ENCODE data around the gene FBXL13.
A peak's percentile ranks its signal among the peaks of the same experiment; 100 is the strongest.
"Not testable (repeated sequence)": the region's sequence is repeated elsewhere in the genome, so short reads cannot be mapped to it uniquely, and the experiment has no call there.

The FBXL13 gene

DNA sequence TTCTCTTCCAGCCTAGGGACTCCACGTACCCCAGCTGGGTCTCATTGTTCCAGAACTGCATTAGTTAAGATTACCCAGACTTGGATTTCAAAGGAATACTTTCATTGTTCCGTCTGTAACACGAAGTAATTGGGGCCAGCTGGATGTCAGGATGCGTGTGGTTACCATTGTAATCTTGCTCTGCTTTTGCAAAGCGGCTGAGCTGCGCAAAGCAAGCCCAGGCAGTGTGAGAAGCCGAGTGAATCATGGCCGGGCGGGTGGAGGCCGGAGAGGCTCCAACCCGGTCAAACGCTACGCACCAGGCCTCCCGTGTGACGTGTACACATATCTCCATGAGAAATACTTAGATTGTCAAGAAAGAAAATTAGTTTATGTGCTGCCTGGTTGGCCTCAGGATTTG is 140.8 kb downstream of the FBXL13 start:
- peak; percentile 84 for FAIRE-seq

DNA sequence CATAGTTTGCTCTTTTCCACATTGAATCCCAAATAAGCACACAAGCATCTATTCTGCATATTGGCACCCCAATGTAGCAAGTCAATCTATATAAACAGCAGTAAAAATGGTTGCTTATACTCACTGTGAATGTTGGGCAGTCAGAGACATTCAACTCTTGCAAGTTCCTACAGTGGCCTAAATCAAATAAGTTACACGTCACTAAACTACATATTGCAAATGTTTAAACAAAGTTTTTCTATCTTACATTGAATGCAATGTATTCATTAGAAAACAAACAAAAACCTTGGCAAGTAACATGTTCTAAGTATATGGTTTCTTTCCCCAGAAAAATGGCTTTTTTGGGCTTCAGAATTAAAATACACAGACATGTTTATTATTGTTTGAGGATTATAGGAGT is 142.8 kb downstream of the FBXL13 start:
- FAIRE-seq = no peak

DNA sequence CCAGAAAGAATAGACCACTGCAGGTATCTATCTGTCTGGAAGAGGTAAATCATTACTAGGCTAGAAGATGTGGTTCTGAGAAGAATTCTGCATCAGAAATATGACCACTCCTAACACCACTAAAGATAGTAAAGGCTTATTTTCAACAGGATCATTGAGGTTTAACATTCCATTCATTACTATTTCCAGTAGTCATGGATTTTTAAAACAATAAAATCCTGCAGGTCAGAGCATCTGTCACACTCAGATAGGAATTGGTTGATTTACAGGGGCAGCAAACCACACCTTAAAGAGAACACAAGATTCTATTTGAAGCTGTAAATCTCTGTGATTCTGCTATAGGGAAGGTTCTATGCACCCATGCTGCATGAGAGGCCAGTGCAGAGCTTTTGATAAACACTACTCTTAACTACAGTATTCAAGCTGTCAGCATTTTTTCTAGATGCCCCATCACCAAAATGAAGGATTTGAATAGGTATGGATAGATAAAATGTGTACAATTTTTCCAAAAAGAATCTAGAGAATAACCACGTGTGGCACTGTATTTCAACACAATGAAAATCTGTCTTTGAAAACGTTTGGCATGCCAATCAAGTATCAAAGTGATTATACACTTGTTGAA is 147.2 kb downstream of the FBXL13 start:
- no peak for FAIRE-seq

DNA sequence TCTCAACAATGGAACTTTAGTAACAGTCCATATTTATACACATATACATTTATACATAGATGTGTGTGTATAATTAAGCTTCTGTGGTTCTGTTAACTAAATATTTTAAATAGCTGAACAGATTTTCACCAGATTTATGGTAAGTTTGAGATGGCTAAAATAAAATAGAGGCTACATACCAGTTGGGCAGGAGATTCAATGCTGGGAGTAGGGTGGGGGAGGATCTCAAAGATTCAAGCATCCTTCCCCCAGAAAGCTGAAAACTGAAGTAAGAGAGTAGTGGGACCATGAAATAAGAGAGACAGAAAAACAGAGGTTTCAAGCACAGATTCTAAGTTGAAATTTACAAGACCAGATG is 147.8 kb downstream of the FBXL13 start:
- no peak for FAIRE-seq

DNA sequence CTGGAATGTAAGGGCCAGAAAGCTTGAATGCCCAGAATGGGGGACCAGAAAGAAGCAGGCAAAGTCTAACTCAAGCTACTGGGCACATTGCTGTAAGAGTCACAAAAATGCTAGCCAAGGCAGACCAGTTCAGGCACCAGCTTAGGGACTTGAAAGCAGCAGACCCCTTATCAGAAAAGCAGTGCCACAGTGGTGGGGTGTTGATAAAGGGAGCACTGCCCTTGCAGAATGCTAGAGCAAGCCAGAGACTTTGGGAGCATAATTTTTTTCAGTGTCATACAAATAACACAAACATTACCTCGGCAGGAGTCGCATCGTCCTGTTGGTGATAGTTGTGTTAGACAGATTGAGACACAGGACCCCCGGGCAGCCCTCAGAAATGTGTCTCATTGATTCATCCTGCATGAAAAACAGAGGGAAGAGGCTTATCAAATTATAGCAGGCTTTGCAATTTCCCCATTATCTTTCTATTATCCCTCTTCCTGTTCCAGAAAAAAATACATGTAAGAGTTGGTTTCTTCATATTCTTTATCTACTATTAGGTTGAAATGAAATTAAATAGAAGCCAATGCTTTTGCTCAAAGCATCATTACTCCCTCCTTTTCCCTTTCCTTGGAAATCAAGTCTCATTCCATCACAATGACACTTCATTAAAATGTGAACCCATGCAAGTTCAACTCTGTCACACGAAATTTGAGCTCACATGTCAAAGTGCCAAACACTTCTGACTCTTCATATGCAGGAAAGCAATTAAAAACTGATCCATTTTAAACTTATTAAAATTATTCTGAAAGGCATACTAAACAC is 148.4 kb downstream of the FBXL13 start:
- no peak for FAIRE-seq

DNA sequence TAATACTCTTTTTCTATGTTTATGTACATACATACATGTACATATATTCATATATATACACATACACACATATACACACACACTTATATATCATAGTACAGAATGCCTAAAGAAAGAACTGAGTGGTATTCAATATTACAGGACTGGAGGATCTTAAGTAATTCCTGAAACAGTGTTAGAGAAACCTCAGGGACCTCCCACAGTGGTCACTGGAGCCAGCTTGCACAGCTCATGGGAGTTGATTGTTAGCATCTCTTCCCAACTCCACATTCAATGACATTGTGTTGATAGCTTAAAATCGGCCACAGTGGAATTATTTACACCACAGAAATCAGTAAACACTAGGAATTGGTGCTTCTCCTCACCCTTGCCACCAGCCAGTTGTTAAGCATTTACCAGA is 155.8 kb downstream of the FBXL13 start:
- no peak for FAIRE-seq

DNA sequence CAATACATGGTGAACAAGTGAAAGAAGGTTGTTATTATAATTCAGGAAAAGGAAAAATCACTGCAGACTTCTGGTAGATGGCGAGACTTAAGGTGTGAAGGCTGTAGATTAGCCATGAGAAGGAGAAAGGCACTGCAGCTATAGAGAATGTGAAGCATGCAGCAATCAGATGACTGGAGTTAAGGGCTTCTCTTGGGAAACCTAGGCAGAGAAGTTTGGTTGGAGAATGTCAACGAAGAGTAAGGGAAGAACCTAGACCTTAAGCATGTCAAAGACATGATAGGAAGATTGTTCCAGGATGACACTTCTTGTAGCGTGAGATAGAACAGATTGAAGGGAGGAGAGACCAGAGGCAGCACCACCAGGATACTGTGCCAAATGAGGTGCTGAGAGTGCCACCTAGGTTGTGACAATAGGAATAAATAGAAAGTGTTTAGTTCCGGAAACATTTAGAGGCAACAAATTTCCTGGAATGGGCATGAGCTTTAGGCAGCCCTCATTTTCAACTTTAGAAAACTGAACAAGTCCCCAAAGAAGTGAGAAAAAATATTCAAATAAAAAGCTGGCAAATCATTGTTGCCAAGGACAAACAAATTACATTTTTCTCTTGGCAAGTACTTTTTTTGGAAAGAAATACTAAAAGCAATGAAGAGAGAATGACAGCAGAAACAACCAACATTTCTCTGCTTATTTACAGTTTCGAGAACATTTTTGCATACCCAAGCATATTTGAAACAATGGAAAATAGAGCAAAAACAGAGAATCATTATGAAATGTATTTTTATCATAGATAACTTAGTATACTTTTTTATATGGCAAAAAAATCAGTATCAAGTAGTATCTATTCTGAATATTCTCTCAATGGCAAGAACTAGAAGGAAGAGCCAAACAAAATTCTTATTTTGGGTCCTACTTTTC is 156.9 kb downstream of the FBXL13 start:
- no peak for FAIRE-seq

DNA sequence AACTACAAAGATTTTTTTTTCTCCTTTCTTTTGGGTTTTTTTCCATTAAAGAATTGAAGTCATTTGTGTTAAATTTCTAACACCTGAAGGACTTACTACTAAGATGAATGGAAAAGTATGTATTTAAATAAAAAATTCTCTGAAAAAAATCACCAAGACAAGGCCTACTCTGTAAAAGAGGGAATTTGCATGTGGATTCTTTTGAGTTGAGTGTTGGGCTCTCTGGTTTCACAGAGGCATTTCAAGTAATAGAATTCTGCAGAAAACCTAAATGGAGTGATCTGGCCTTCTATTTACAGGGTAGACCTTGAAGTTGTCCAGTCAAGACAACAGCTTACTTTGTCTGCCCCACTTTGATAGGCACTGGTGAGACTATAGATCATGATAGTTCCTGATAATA is 157.7 kb downstream of the FBXL13 start:
- no peak for FAIRE-seq

DNA sequence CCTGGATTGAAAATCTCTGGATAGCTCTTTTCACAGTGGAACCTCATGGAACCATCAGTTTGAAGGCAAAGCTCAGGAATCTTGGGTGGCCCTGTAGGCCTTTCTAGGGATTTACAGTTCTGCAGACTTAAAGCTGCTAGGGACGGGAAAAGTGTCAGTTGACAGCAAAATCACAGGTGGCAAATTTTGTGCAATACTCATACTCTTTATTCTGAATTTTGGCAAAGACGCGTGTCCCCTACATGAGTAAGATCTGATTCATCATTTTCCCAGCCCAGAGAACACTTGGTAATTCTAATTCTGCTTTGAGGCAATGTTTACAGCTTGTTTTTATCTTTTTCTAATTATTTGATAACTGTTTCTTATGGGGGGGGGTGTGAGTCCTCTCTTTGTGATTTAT is 158.2 kb downstream of the FBXL13 start:
- no peak for FAIRE-seq

DNA sequence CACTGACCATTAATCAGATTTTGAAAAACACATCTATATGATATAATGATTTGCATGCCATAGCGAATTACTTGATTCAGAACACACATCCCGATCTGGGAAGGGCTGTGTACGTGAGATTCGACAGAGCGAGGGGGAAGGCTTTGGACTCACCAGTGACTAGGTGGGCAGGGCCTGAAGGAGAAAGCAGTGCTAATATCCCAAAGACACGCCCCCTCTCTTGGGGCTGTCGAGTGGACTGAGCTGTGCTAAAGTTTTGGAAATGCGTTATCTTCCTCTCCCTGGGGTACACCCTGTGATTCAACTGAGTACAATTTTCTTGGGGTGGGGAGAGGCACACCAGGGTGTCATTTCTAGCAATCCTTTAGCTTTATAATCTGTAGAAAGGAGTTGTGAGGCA is 160.0 kb downstream of the FBXL13 start:
- FAIRE-seq = no peak

DNA sequence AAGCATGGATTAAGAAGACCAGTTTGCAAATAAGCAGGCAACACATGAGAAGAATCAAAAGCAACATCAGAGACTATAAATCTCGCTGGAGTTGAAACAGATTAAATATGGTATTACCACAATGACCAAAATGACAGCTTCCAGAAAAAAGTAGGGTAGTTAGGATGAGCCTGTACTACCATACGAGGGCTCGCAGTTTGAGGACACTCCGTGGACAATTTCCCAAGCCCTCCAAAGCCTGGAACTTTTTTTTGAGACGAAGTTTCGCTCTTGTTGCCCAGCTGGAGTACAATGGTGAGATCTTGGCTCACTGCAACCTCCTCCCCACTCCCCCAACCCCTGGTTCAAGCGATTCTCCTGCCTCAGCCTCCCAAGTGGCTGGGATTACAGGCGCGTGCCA is 160.8 kb downstream of the FBXL13 start:
- no peak for FAIRE-seq

DNA sequence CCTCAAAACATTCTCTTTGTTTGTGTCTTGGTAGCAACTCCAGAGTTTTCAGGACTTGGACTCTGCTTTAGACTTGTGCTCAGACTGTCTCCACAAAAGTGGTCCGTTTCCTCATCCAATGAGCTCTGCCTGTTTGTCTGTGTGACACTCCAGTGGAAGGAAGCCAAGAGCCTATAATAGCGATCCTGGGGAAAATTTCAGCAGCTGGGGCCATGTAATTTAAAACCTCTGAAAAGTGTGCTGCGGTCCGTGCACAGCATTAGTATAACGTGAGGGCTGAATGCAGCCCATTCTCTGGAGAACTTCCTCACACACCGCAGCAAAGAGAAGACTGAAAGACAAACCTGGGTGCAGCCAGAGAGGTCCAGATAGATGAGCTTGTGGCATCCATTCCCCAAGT is 161.9 kb downstream of the FBXL13 start, which contains the start of gene LRRC17:
Gene LRRC17, plus strand, starts transcription at position 259 of the 400 bp plus-strand sequence. CDS start 20,914 bp downstream, outside the sequence.
- FAIRE-seq = peak; percentile 51

DNA sequence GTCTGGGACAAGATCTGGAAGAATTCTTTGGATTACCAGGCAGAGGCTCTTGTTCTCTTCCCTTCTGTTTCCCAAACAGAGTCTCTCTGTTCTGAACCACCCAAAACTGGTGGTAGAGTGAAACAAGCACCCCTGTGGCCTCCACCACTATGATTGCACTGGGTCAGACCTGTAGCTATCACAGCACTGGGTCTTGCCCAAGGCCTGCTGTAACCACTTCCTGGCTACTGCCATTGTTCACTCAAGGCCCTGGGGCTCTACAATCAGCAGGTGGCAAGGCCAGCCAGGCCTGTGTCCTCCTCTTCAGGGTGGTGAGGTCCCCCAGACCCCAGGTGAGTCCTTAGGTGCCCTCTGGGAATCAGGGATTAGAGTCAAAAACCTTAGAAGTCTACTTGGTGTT is 165.9 kb downstream of the FBXL13 start:
- FAIRE-seq = no peak

DNA sequence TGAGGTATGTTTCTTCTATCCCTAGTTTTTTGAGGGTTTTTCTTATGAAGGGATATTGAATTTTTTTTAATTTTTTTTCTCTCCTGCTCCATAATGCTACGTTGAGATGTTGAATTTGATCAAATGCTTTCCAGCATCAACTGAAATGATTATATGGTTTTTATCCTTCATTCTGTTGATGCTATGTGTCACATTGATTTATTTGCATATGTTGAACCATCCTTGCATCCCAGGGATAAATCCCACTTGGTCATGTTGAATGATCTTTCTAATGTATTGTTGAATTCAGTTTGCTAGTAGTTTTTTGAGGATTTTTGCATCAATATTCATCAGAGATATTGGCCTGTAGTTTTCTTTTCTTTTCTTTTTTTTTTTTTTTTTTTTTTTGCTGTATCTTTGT is 171.0 kb downstream of the FBXL13 start:
- FAIRE-seq = not testable (repeated sequence)

DNA sequence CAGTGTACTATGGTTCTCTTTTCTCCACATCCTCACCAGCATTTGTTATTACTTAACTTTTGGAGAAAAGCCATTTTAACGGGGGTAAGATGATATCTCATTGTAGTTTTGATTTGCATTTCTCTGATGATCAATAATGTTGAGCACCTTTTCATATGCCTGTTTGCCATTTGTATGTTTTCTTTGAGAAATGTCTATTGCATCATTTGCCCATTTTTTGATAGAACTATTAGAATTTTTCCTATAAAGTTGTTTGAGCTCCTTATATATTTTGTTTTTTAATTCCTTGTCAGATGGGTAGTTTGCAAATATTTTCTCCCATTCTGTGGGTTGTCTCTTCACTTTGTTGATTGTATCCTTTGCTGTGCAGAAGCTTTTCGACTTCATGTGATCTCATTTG is 172.5 kb downstream of the FBXL13 start:
- FAIRE-seq = not testable (repeated sequence)

DNA sequence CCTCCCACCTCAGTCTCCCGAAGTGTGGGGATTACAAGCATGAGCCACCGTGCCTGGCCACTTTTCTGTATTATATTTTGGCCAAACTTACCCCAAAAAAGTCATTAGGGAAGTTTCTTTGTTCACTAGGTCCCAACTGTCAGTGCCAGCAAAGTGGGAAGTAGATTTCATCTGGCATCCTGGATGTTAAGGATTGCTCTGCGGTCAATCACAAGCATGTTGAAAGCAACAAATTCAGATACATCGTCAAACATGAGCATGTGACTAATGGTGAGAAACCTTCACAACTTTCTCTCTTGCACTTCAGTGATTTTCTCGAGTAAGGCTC is 176.1 kb downstream of the FBXL13 start:
- FAIRE-seq = no peak

DNA sequence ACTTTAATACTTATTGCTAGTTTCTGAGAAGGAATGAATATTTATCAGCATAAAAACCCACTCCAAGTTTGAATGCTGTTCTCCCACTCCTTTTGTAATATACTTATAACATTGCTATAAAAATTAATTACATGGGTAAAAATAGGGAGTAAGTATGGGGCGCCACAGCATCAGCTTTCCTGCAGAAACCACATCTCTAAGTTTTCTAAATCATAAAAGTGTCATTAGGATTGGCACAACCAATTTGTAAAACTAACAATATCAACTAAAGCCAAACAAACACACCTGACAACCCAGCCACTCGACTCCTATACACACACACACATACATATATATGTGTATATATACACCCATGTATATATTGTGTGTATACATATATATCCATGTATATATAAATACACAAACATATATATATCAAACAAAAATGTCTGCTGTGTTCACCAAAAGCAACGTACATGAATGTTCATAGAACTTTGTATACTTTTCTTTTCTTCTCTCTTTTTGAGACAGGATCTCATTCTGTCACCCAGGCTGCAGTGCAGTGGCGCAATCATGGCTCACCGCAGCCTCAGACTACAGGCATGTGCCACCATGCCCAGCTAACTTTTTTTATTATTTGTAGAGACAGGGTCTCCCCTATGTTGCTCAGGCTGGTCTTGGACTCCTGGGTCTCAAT is 176.6 kb downstream of the FBXL13 start:
- no peak for FAIRE-seq

DNA sequence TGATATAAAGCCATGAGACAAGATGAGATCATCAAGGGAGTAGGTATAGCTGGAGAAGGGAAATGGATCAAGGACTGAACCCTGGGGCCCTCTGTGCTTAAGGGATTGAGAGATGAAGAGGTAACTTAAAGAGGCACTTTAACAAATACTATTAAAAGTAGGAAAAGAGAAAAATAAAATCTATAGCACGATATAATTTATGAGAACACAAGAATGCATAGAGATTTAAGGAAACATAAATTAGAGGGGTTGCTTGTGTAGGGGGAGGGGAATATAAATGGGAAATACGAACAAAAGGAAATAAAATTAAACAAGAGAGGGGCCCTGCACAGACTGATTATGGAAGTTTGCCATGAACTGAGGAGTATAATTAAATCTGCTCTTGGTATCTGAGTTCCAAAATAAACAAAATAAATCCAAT is 177.4 kb downstream of the FBXL13 start:
- FAIRE-seq = peak; percentile 93

DNA sequence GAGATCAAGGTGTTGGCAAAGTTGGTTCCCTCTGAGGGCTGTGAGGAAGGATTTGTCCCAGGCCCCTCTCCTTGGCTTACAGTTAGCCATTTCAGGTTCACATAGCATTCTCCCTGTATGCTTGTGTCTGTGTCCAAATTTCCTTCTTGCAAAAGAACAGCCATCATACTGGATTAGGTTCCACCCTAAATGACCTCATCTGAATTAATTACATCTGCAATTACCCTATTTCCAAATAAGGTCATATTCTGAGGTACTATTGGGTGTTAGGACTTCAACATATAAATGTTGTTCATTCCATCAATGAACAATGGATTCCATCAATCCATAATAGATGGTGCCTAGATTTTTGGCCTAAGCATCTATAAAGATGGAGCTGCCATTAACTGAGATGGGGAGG is 178.0 kb downstream of the FBXL13 start:
- FAIRE-seq = no peak

DNA sequence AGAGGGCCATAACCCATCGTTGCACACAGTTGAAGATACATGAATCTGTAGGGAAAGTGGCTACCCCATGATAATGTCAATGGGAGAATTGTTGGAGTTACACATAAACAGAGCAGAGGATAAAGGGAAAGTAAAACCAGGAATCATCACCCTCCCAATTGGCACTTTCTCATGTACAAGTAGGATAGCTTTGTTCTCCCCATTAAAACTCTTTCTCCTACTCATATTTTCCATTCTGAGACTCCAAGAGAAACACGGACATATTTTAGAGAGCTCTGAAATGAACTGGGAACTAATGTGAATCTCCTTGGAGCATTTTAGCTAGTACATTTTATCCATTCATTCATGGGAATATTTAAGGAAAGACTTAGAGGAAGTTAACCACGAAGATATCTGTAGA is 179.0 kb downstream of the FBXL13 start:
- FAIRE-seq = no peak

DNA sequence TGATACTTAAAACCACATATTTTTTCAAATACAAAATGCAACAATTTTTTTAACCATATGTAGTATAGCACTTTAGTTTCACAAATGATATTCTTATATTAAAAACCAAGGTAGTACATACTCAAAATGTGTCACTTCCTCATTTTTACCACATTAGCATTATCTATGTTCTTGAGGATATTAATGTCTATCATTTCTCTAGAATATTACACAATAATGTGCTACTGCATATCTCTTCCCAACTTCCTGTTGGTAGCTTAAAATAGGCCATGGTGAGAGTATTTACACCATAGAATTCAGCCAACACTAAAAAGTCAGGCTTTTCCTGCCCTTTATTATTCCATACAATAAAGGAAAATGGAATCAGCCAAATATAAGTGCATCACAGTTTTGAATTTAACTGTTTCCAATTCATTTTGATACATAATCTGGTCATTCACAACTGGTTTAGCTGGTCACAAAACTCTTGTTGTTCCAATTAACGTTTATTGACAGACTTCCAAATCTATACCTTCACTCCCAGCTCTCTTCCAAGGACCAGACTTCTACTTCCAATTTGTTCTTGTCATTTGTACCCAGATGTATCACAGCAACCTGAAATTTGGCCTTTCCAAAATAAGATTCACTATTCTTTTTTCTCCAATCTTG is 181.8 kb downstream of the FBXL13 start:
- FAIRE-seq = no peak

DNA sequence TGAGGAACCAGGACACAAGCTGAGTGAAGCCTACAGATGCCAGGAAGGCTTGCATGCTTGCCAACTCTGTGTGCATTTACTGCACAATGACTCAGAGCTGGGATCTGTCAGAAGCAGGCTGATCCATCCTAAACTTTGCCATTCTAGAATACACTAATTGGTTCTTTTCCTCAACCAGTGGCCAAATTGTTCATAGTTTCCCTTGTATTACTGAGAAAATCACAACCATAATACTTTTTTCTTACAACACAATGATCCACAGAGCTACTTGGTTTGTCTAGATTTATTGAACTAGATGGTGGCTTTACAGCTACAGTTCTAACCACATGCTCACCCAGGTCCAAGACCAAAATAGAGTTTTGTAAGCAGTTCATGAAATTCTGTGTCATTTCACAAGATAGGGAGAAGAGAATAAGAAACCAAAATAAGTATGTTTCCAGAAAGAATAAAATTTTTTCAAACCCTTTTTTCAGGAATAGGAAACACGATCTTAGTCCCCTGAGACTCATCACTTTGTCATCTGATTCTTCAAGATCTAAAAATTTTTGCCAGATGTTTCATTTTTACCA is 182.8 kb downstream of the FBXL13 start:
- FAIRE-seq = peak; percentile 82
